ENCODE measurements around the gene HEMK1.
A peak's percentile ranks its signal among the peaks of the same experiment; 100 is the strongest.

The HEMK1 gene

DNA sequence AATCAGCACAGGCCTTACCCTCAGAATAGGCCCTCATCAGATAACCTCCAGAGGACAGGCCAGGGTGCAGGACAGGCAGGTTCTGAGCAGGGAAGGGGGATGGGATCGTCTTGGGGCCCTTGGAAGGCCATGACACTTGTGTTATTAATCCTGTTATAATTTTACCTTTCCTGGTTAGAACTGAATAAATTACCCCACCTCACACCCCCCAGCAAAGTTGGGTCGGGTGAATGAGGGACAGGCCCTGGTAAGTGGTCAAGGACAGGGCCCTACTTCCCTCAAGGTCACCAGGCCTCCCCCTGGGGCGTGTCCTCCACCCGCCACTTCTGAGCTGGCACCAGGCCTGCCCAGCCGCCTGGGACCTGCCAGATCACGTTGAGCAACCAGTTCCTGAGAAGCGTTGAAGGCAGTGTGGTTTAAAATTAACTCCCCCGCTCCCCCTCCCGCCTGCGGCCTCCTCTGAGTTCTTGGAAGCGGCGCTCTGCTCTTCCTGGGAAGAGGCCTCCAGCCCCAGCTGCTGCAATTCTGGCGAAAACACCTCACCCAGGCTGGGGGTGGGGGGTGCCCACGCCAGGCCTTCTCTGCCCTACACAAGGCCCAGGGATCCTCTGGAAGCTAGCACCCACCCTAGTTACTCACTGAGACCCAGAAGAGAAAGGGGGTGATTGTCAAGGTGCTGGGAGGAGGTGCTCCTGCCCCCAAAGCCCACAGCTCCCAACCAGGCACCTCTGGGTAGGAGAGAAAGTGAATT is 31.7 kb downstream of the HEMK1 start:
- DNase-seq (ENCODE audit: low spot score) = peak; percentile 96

GRCh38 chr3:50602595-50603191 is 33.4 kb downstream of the HEMK1 start:
- DNase-seq (ENCODE audit: low spot score) = no peak

- DNase-seq (ENCODE audit: low spot score) = no peak
These were observed 34.2 kb downstream of the HEMK1 start for GRCh38 chr3:50603261-50604109.

- DNase-seq (ENCODE audit: low spot score) = no peak
These were observed 34.8 kb downstream of the HEMK1 start for GRCh38 chr3:50604110-50604621.

DNA sequence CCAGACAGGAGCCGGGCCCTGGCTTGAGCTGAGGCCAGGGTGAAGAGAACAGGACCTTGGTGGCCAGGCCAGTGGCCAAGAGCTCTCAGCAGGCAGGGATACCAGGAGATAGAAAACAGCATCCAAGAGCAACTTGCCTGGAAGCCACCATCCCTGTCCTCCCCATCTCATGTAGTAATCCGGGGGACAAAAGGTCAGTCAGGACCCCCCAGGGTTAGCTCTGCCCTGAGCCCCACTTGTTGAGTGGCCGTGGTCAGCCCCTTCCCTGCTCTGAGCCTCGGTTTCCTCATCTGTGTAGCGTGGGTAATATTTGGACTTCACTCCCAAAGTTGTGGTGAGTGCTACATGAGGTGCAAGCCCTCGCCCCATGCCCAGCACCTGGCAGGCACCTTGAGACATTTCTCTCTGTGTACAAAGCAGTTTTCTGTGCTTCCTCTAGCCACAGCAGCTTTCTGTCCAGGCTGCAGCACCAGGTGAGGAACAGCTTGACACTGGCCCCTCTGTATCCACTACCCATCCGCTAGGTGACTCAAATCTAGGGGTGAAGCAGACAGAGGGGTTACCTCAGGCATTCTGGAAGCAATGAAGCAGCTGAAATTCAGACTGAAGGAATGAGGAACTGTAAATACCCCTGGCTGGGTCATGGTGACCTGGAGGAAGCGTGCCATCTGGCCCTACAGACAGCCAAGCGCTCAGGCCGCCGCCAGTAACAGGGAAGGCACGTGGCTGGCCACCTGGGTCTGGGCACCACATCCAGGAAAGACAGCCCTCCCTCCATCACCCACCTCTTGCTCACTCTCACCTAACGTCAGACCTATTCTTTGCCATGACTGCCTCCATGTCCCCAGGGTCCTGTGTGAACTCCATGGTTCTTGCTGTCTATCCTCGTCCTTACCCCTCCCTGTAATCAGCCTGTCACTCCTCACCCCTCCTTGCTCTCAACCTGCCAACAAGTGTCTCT is 35.6 kb downstream of the HEMK1 start:
- DNase-seq (ENCODE audit: low spot score) = no peak

DNA sequence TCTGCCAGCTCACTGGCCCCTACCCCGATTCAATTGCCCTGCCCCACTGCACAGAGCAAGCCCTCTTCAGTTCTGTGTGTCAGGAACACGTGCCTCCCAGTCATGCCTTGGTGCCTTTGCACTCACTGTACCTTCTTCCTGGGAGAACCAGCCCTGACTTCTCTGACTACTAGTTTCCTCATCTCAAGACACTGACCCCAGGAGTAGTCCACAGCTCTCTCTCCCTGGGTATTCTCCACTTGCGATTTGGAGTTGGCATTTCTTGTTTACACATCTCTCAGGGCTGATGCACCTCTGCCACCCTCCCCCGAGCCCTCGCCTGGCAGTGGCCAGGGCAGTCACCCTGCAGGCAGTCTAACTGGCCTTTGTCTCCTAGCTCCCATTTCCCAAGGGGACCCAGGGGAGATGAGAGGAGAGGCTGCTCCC is 36.6 kb downstream of the HEMK1 start:
- DNase-seq (ENCODE audit: low spot score) = no peak

DNA sequence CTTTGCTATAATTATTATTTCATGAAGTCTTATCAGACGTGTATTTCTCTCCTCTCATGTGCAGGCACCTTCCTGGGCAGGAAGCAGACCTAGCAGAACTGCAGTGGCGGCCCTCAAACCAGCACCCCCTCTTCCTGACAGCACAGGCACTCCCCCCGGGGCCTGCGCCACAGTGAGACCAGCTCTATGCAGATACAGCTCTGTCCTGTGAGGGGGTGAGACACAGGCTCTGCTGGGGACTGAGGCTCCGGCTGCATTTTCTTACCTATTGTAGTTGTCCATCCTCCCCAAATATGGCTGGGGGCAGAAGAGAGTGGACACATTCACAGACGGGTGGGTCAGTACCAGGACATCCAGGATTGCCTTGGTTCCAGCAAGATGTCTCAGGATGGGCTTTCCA is 37.3 kb downstream of the HEMK1 start:
- DNase-seq (ENCODE audit: low spot score) = peak; percentile 52

- DNase-seq (ENCODE audit: low spot score) = no peak
These were observed 38.2 kb downstream of the HEMK1 start for GRCh38 chr3:50607271-50608091.

GRCh38 chr3:50608278-50608677 is 39.0 kb downstream of the HEMK1 start:
- DNase-seq (ENCODE audit: low spot score) = no peak

DNA sequence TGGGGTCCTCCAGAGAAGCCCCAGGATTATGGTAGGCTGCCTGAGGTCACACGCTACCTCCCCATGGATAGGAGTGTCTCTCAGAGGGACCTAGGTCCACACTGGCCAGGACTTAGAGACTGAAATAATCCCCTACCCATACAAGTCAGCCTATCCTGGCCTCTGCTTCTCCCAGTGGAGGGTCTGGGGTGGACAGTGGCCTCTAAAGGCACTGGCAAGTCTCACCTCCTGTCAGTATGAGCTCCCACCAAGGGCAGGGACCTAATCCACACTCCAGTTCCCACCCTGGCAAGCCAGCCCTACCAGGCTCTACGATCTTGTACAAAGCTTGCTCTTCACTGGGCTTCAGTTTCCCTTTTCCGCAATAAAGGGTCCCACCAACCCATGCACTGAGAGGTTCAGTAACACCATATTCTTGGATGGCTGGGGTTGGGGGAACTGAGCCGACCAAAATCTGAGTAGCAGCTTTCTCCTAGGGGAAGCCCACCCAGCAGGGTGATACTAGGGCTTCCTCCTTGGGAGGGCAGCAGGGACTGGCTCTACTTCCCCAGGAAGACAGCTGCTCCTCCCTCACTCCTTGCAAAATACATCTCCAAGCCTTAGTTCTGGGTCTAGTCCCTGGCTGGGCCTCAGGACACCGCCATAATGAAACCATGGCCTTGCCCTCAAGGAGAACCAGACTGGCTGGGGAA is 39.9 kb downstream of the HEMK1 start:
- no peak for DNase-seq (ENCODE audit: low spot score)

GRCh38 chr3:50609763-50610085 is 40.4 kb downstream of the HEMK1 start:
- no peak for DNase-seq (ENCODE audit: low spot score)

- DNase-seq (ENCODE audit: low spot score) = peak; percentile 77
These were observed 41.1 kb downstream of the HEMK1 start for GRCh38 chr3:50610181-50610971.

GRCh38 chr3:50610992-50611463 is 41.7 kb downstream of the HEMK1 start:
- DNase-seq (ENCODE audit: low spot score) = no peak

- DNase-seq (ENCODE audit: low spot score) = peak; percentile 100
These were observed 42.3 kb downstream of the HEMK1 start, which contains the start of gene CISH for GRCh38 chr3:50611464-50612233. CISH (minus strand) TSS chr3:50611774; CDS start chr3:50611650, 124 bp downstream.

DNA sequence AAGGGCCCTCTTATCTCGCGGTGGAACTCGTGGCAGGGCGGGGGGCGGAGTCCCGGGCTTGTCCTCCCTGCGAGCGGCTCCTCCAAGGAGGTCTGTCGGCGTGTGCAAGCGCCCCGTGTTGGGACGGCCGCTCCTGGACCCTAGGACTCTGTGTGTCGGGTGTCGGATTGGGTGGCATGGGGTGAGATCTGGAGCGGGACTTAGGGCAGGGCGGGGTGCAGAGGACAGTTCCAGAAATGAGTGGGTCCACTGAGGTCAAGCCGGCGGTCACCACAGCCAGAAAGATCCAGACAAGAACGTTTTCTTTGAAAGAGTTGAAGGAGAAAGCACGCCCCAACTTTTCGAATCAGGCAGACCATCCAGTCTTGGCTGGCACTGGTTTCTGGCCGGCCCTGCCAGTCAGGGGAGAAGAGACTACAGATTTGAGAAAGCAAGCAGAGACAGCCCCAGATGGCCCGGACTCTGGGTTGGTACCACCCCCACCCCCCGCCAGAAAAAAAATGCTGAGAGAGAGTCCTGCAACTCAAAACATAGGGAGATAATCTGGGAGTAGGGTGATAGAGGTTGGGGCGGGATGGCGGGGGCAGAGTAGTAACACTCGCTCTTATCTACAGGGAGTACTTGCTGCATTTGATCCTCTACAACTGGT is 43.0 kb downstream of the HEMK1 start:
- no peak for DNase-seq (ENCODE audit: low spot score)

DNA sequence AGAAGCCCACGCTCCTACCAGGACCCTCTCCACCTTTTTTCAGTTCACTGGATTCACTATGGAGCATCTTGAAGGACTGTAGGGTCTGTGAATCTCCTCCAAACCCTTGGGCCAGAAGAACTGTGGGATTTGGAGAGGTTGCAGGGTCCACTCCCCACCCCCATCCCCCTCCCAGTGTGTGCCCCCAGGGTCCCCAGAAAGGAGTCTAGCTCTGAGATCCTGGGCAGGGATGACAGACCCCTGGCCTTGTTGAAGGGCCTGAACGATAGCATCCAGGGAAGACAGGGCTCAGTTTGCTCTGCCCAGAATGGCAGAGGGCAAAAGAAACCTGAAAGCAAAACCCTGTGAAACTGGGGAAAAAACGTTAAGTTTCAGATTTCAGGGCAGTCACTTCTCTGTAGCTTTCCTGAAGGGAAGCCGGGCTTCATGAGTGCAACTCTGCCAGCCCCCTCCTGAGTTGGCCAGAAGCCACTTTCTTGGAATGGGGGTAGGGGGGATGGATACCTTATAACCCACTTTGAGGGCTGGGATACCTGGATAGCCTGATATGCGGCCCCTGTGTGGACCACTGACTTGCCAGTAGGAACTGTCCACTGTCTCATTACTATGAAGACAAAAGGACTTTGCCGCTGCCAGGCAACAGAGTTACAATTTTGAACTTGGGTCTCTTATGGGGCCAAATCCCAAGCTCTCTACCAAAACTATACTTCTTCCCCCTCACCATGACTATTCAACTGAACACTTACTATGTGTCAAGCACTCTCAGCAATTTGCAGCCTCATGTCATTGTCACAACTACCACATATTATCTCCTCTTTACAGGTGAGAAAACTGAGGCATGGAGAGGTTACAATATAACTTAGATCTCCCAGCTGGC is 43.9 kb downstream of the HEMK1 start:
- peak; percentile 42 for DNase-seq (ENCODE audit: low spot score)

DNA sequence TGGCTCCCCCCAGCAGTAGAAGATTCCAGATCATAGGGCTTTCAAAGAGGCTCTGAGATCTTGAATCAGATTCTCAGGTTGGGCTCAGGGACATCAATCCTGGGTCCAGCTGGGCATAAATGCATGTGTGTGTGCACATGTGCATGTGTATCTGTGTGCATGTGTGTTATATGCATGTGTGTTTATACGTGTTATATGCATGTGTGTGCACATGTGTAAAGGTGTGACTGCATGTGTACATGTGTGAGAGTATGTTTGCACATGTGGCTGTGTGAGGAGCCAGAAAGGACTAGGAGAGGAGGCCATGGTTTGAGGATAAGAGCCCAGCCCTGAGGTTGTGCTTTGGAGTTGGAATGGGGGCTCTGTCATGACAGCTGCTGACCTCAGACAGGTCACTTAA is 45.9 kb downstream of the HEMK1 start:
- no peak for DNase-seq (ENCODE audit: low spot score)

All from CD4-positive, alpha-beta T cell treated with Interleukin-2 at 100 ng/mL for 4 hours (primary cell).